GM03348 (cell line): ENCODE data around the gene RHBDL3.
A peak's percentile ranks its signal among the peaks of the same experiment; 100 is the strongest.
"Not testable (repeated sequence)": the region's sequence is repeated elsewhere in the genome, so short reads cannot be mapped to it uniquely, and the experiment has no call there.

ENCODE experiments used
- DNase-seq: peaks from one replicate; pipeline ENCODE4 v3.0.0; 2012; ENCODE audit warnings: low spot score

Gene RHBDL3

GRCh38 chr17:32323811-32324491 lies 58.3 kb downstream of the RHBDL3 start:
- peak; percentile 66 for DNase-seq

- DNase-seq, result no peak
These were observed 62.3 kb downstream of the RHBDL3 start for GRCh38 chr17:32327911-32328310.

- DNase-seq, result no peak
These were observed 64.5 kb downstream of the RHBDL3 start for GRCh38 chr17:32330147-32330546.

GRCh38 chr17:32331243-32332040 lies 65.8 kb downstream of the RHBDL3 start:
- DNase-seq, result no peak

- no peak for DNase-seq
These were observed 67.6 kb downstream of the RHBDL3 start for GRCh38 chr17:32333187-32333586.

GRCh38 chr17:32335046-32335445 lies 69.4 kb downstream of the RHBDL3 start:
- no peak for DNase-seq

GRCh38 chr17:32335687-32336086 lies 70.1 kb downstream of the RHBDL3 start:
- peak; percentile 69 for DNase-seq

- DNase-seq, result no peak
These were observed 75.7 kb downstream of the RHBDL3 start for GRCh38 chr17:32341141-32341856.

- peak; percentile 89 for DNase-seq
These were observed 76.4 kb downstream of the RHBDL3 start, which contains the start of gene C17orf75 for GRCh38 chr17:32341857-32342602. Gene C17orf75 (minus strand): TSS chr17:32342173. CDS start chr17:32342139, 34 bp downstream.

GRCh38 chr17:32342603-32343325 lies 77.1 kb downstream of the RHBDL3 start:
- DNase-seq, result no peak

- DNase-seq, result no peak
These were observed 80.4 kb downstream of the RHBDL3 start for GRCh38 chr17:32345951-32346600.

GRCh38 chr17:32348483-32348800 lies 82.8 kb downstream of the RHBDL3 start:
- no peak for DNase-seq

GRCh38 chr17:32349503-32349853 lies 83.8 kb downstream of the RHBDL3 start:
- peak; percentile 14 for DNase-seq

GRCh38 chr17:32349854-32350665 lies 84.4 kb downstream of the RHBDL3 start, which contains the start of gene ZNF207:
Gene ZNF207 (plus strand): TSS chr17:32350157. CDS start chr17:32350286, 129 bp downstream.
- DNase-seq, result peak; percentile 96

GRCh38 chr17:32350666-32351418 lies 85.2 kb downstream of the RHBDL3 start:
- DNase-seq, result peak; percentile 66

- not testable (repeated sequence) for DNase-seq
These were observed 87.1 kb downstream of the RHBDL3 start for GRCh38 chr17:32352734-32353133.

GRCh38 chr17:32355649-32356377 lies 90.2 kb downstream of the RHBDL3 start:
- DNase-seq, result no peak

GRCh38 chr17:32356378-32356743 lies 90.7 kb downstream of the RHBDL3 start:
- DNase-seq, result no peak

GRCh38 chr17:32356750-32357149 lies 91.1 kb downstream of the RHBDL3 start:
- DNase-seq, result no peak
